Astrocyte (in vitro differentiated cells and primary cell): ENCODE results near the gene PHC2. TPM values are rescaled to one million over a fixed set of nuclear protein-coding genes. Genes with fewer than 3 reads are reported as not detected.

Experiments used
- DNase-seq: peaks from one replicate; pipeline ENCODE4 v3.0.0-alpha.2; 2010; ENCODE audit warnings: low read depth
- FAIRE-seq: peaks from 2 replicates; lab custom pipeline; 2011; peaks lifted over from hg19 to GRCh38; lab: Jason Lieb, UNC
- H2AFZ ChIP-seq: 2 replicates; pipeline ENCODE4 v1.6.0; 2012; ENCODE audit warnings: low read depth, low read length, inconsistent platforms
- H3K27ac ChIP-seq: 2 replicates; pipeline ENCODE4 v1.5.1; 2011; ENCODE audit warnings: low read depth, low read length, inconsistent platforms
- H3K27me3 ChIP-seq: 2 replicates; pipeline ENCODE4 v1.6.0; 2011; ENCODE audit warnings: low read length, inconsistent platforms; ENCODE audit not compliant: insufficient read depth
- H3K36me3 ChIP-seq: 2 replicates; pipeline ENCODE4 v1.5.1; 2011; ENCODE audit warnings: low read length, inconsistent platforms; ENCODE audit not compliant: insufficient read depth
- H3K4me1 ChIP-seq: 2 replicates; pipeline ENCODE4 v1.5.1; 2011; ENCODE audit warnings: low read length, inconsistent platforms; ENCODE audit not compliant: insufficient read depth
- H3K4me2 ChIP-seq: 2 replicates; pipeline ENCODE4 v1.6.0; 2012; ENCODE audit warnings: low read length, inconsistent platforms
- H3K4me3 ChIP-seq: 2 replicates; pipeline ENCODE4 v1.5.1; 2011; ENCODE audit warnings: low read depth, mild to moderate bottlenecking, low read length, inconsistent platforms; ENCODE audit not compliant: insufficient read depth
- H3K79me2 ChIP-seq: 2 replicates; pipeline ENCODE4 v1.6.0; 2012; ENCODE audit warnings: mild to moderate bottlenecking, low read length, inconsistent platforms; ENCODE audit not compliant: insufficient read depth
- H3K9ac ChIP-seq: 2 replicates; pipeline ENCODE4 v1.6.0; 2012; ENCODE audit warnings: mild to moderate bottlenecking, low read length, inconsistent platforms
- H3K9me3 ChIP-seq: 2 replicates; pipeline ENCODE4 v1.5.1; 2012; ENCODE audit warnings: low read depth, mild to moderate bottlenecking, low read length, inconsistent platforms; ENCODE audit not compliant: insufficient read depth
- H4K20me1 ChIP-seq: 2 replicates; pipeline ENCODE4 v1.6.0; 2012; ENCODE audit warnings: low read length, inconsistent platforms; ENCODE audit not compliant: insufficient read depth
- H3K27ac Mint-ChIP-seq: one replicate; pipeline ENCODE4 v1.8.0; 2021; ENCODE audit warnings: mild to moderate bottlenecking, mixed read lengths; ENCODE audit not compliant: unreplicated experiment
- H3K27me3 Mint-ChIP-seq: one replicate; pipeline ENCODE4 v1.8.0; 2021; ENCODE audit warnings: low read depth, mixed read lengths; ENCODE audit not compliant: unreplicated experiment
- H3K36me3 Mint-ChIP-seq: one replicate; pipeline ENCODE4 v1.8.0; 2021; ENCODE audit warnings: low read depth, mixed read lengths; ENCODE audit not compliant: unreplicated experiment
- H3K4me1 Mint-ChIP-seq: one replicate; pipeline ENCODE4 v1.8.0; 2021; ENCODE audit warnings: low read depth, mixed read lengths; ENCODE audit not compliant: unreplicated experiment
- H3K4me3 Mint-ChIP-seq: one replicate; pipeline ENCODE4 v1.8.0; 2021; ENCODE audit warnings: mild to moderate bottlenecking, moderate library complexity, mixed read lengths; ENCODE audit not compliant: unreplicated experiment
- H3K9me3 Mint-ChIP-seq: one replicate; pipeline ENCODE4 v1.8.0; 2021; ENCODE audit warnings: mild to moderate bottlenecking, mixed read lengths; ENCODE audit not compliant: unreplicated experiment
- CTCF ChIP-seq: IDR thresholded peaks from 2 replicates; pipeline ENCODE4 v1.5.1; 2011; ENCODE audit warnings: low read depth, mild to moderate bottlenecking, inconsistent platforms, low read length, moderate library complexity; ENCODE audit not compliant: insufficient read depth
- EZH2 ChIP-seq: IDR thresholded peaks from 2 replicates; pipeline ENCODE4 v1.6.1; 2012; ENCODE audit warnings: mild to moderate bottlenecking, low read length, inconsistent platforms; ENCODE audit not compliant: insufficient read depth
- total RNA-seq: library from RNA; stranded (reverse); gene quantifications from 2 replicates; pipeline ENCODE4 v1.2.1, GENCODE V29; 2021

Gene PHC2
- total RNA-seq, 1 donor from 2014 or later, result 113 TPM

- peak; percentile 98 for FAIRE-seq
- Histone ChIP-seq H2AFZ (no peak overlapping the region), H3K27me3 (no peaks in the 10 kb centered on the region), H3K4me2 (peak overlapping the region; percentile 73), H3K27ac (peak overlapping the region; percentile 69), H3K9ac (no peak overlapping the region), H3K9me3 (no peaks in the 10 kb centered on the region), H3K79me2 (peaks cover 18% of the 10 kb centered on the region), H4K20me1 (peaks cover 9% of the 10 kb centered on the region), H3K4me3 (no peak overlapping the region), H3K36me3 (no peaks in the 10 kb centered on the region), H3K4me1 (peaks cover 45% of the 10 kb centered on the region)
- no peaks in the 10 kb centered on the region for H3K36me3 Mint-ChIP-seq
- no peak for TF ChIP-seq EZH2
- no peak for TF ChIP-seq CTCF
- H3K27me3 Mint-ChIP-seq, result no peaks in the 10 kb centered on the region
- DNase-seq, result peak; percentile 98
- peaks cover 39% of the 10 kb centered on the region for H3K4me1 Mint-ChIP-seq
- peaks cover 2% of the 10 kb centered on the region for H3K9me3 Mint-ChIP-seq
- H3K27ac Mint-ChIP-seq, result peak overlapping the region; percentile 77
- no peak overlapping the region for H3K4me3 Mint-ChIP-seq
Observed at GRCh38 chr1:33433509-33434362, 2.8 kb upstream of the PHC2 start.

DNA sequence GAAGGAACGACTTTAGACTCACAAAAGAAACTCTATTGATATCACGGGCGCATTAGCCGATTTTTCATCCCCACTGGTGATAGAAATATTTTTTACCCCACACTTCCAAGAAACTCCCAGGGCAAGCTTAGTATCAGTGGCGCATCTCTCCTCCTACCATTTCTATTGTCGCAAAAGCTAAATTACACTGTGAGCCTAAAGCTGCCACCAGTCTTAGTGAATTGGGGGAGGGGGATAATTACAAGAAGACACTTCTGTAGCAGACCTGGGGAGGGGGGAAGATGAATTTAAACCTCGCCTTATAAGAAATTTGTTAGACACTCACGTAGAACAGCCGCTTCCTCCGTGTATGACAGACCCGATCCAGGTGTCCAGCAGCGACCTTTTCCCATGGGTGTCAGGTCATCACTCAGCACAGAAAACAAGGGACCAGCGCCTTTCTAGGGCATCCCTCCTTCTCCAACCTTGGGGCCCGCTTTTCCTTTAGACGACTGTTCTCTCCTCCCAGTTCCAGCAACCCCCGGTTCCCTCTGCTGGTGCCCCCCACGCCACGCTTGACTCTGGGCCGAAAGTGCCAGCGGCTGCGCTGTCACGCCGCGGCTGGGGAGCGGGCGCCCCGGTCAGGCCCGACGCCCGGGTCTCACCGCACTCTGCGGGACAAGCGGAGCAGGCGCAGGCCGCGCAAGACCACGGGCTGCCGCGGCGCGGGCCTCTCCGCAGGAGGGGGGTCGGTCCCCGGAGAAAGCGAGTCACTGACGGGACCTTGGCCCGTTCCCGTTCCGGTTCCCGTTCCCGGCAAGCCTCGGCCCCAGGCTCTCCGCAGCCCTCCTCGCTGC, 821 bp downstream of the PHC2 start:
- no peaks in the 10 kb centered on the region for H3K27me3 ChIP-seq
- FAIRE-seq (no peak), DNase-seq (no peak)
- H3K36me3 ChIP-seq, result no peaks in the 10 kb centered on the region
- peaks cover 9% of the 10 kb centered on the region for H4K20me1 ChIP-seq
- H3K79me2 ChIP-seq, result peaks cover 51% of the 10 kb centered on the region
- H2AFZ ChIP-seq, result peak overlapping the region; percentile 80
- no peaks in the 10 kb centered on the region for H3K9me3 ChIP-seq
- H3K4me1 ChIP-seq, result peaks cover 46% of the 10 kb centered on the region
- Mint-ChIP-seq H3K9me3 (no peaks in the 10 kb centered on the region), H3K36me3 (peaks cover 5% of the 10 kb centered on the region), H3K4me1 (peaks cover 22% of the 10 kb centered on the region), H3K27me3 (no peaks in the 10 kb centered on the region), H3K4me3 (no peak overlapping the region), H3K27ac (no peak overlapping the region)
- TF ChIP-seq EZH2 (no peak), CTCF (no peak)
- peak overlapping the region; percentile 72 for H3K4me3 ChIP-seq
- peak overlapping the region; percentile 57 for H3K27ac ChIP-seq
- H3K4me2 ChIP-seq, result peak overlapping the region; percentile 92
- H3K9ac ChIP-seq, result peak overlapping the region; percentile 83
